GM12878 (cell line): Measurements from ENCODE around the gene STYXL1. TPM values are rescaled to one million over a fixed set of nuclear protein-coding genes. Genes with fewer than 3 reads are reported as not detected.

Experiments
- ATAC-seq: fragments of 200-7000 bp; cut with Tn5 transposase; 3 replicates; pipeline ENCODE4 v1.9.1; 2020; ENCODE audit warnings: mild to moderate bottlenecking, moderate library complexity
- BruUV-seq: library from RNA; stranded (reverse); fragments of 400-500 nt; replicated peaks from 2 replicates; lab custom pipeline; 2021; lab: Mats Ljungman, UMichigan
- CTCF ChIA-PET: fragments of 300-600 bp; sonication (Branson Sonifier 250); formaldehyde crosslinking; extraction: SDS; loops from one replicate; lab custom pipeline; 2021; ENCODE audit warnings: inconsistent platforms; lab: Yijun Ruan, JAX
- POLR2A ChIA-PET: fragments of 350-600 bp; formaldehyde crosslinking; extraction: SDS; loops from one replicate; lab custom pipeline; 2021; ENCODE audit warnings: inconsistent platforms; lab: Charles Lee
- RAD21 ChIA-PET: fragments of 300-600 bp; sonication (Branson Sonifier 250); formaldehyde crosslinking; loops from one replicate; lab custom pipeline; 2023; ENCODE audit warnings: antibody characterized with exemption; ENCODE audit not compliant: unreplicated experiment; lab: Charles Lee
- SMC1A ChIA-PET: fragments of 300-600 bp; sonication (Branson Sonifier 250); formaldehyde crosslinking; loops from one replicate; lab custom pipeline; 2023; ENCODE audit not compliant: unreplicated experiment, uncharacterized antibody; lab: Charles Lee
- DNase-seq: peaks from one replicate; pipeline ENCODE4 v3.0.0-alpha.2; 2011; ENCODE audit warnings: low read depth, low spot score
- FAIRE-seq: peaks from 3 replicates; lab custom pipeline; 2011; peaks lifted over from hg19 to GRCh38; lab: Jason Lieb, UNC
- H2AFZ ChIP-seq: 2 replicates; pipeline ENCODE4 v1.6.0; 2011; ENCODE audit warnings: low read depth, low read length, control low read depth; ENCODE audit not compliant: control insufficient read depth
- H3K27ac ChIP-seq: 2 replicates; pipeline ENCODE4 v1.5.1; 2011; ENCODE audit warnings: control low read depth; ENCODE audit not compliant: control insufficient read depth, insufficient read depth
- H3K27me3 ChIP-seq, 2 experiments: replicated peaks in 1 of 2; 2 replicates each; pipeline versions ENCODE4 v1.6.0 to v1.6.1; 2011; ENCODE audit warnings: low read length in 1 of 2; ENCODE audit not compliant: control insufficient read depth in 2 of 2, insufficient read depth in 2 of 2
- H3K36me3 ChIP-seq, 2 experiments: 2 replicates each; pipeline ENCODE4 v1.5.1; 2011; ENCODE audit warnings: low read length in 1 of 2; ENCODE audit not compliant: control insufficient read depth in 2 of 2, insufficient read depth in 2 of 2
- H3K4me1 ChIP-seq: 2 replicates; pipeline ENCODE4 v1.6.1; 2011; ENCODE audit warnings: mild to moderate bottlenecking, low read length, moderate library complexity, mixed read lengths; ENCODE audit not compliant: control insufficient read depth, insufficient read depth
- H3K4me2 ChIP-seq: 2 replicates; pipeline ENCODE4 v1.6.0; 2011; ENCODE audit warnings: control low read depth; ENCODE audit not compliant: control insufficient read depth, insufficient read depth
- H3K4me3 ChIP-seq: fragments of 200-600 bp; sonication (generic); 2 replicates; pipeline ENCODE4 v1.5.1; 2016
- H3K79me2 ChIP-seq: 2 replicates; pipeline ENCODE4 v1.6.0; 2011; ENCODE audit warnings: low read length; ENCODE audit not compliant: control insufficient read depth, insufficient read depth
- H3K9ac ChIP-seq: 2 replicates; pipeline ENCODE4 v1.8.0; 2011; ENCODE audit warnings: low read length, control low read depth, mixed read lengths; ENCODE audit not compliant: control insufficient read depth, insufficient read depth
- H3K9me3 ChIP-seq: replicated peaks from 3 replicates; pipeline ENCODE4 v1.5.1; 2011; ENCODE audit warnings: mild to moderate bottlenecking, low read length; ENCODE audit not compliant: control insufficient read depth, insufficient read depth
- H4K20me1 ChIP-seq: 2 replicates; pipeline ENCODE4 v1.6.0; 2011; ENCODE audit not compliant: control insufficient read depth, insufficient read depth
- ATF7 ChIP-seq: fragments of 450-650 bp; IDR thresholded peaks from 2 replicates; pipeline ENCODE4 v1.6.1; 2016; ENCODE audit warnings: low read depth, mild to moderate bottlenecking
- BRCA1 ChIP-seq: IDR thresholded peaks from 2 replicates; pipeline ENCODE4 v1.6.1; 2011; ENCODE audit warnings: low read depth, low read length, improper control_type of control experiment
- CHD2 ChIP-seq: IDR thresholded peaks from 2 replicates; pipeline ENCODE4 v1.6.1; 2011; ENCODE audit warnings: low read depth, low read length, improper control_type of control experiment, borderline replicate concordance
- CTCF ChIP-seq, 3 experiments: IDR thresholded peaks in 2 of 3; conservative IDR thresholded peaks in 1 of 3; 2 replicates each; pipeline ENCODE4 v1.5.1; 2011; ENCODE audit warnings: low read depth in 3 of 3, low read length in 3 of 3, mild to moderate bottlenecking in 3 of 3, control low read depth in 2 of 3, moderate library complexity in 2 of 3, inconsistent platforms in 1 of 3, mixed read lengths in 1 of 3; ENCODE audit not compliant: control insufficient read depth in 2 of 3, insufficient read depth in 1 of 3; ENCODE audit errors: extremely low read depth in 1 of 3
- E2F4 ChIP-seq: IDR thresholded peaks from 2 replicates; pipeline ENCODE4 v1.6.1; 2012; ENCODE audit warnings: low read depth, low read length, improper control_type of control experiment
- EED ChIP-seq: sonication (generic); IDR thresholded peaks from 2 replicates; pipeline ENCODE4 v1.6.1; 2016; ENCODE audit warnings: antibody characterized with exemption, low read depth
- ELK1 ChIP-seq: IDR thresholded peaks from 2 replicates; pipeline ENCODE4 v1.6.1; 2012; ENCODE audit warnings: low read depth, low read length, improper control_type of control experiment
- EP300 ChIP-seq, 2 experiments: fragments of 150-350 bp in 1 of 2; IDR thresholded peaks; 2 replicates each; pipeline ENCODE4 v1.6.1; 2011 to 2012; ENCODE audit warnings: low read depth in 2 of 2, low read length in 2 of 2, borderline replicate concordance in 1 of 2, improper control_type of control experiment in 1 of 2, inconsistent platforms in 1 of 2; ENCODE audit not compliant: control insufficient read depth in 1 of 2
- KAT2A ChIP-seq: conservative IDR thresholded peaks from 2 replicates; pipeline ENCODE4 v1.6.1; 2011; ENCODE audit warnings: low read depth, low read length; ENCODE audit not compliant: control insufficient read depth
- MTA3 ChIP-seq: IDR thresholded peaks from 2 replicates; pipeline ENCODE4 v1.6.1; 2012; ENCODE audit warnings: low read length, inconsistent platforms, borderline replicate concordance
- NFYA ChIP-seq: IDR thresholded peaks from 2 replicates; pipeline ENCODE4 v1.6.1; 2011; ENCODE audit warnings: low read depth, mild to moderate bottlenecking, low read length, improper control_type of control experiment, borderline replicate concordance
- NFYB ChIP-seq: IDR thresholded peaks from 2 replicates; pipeline ENCODE4 v1.6.1; 2011; ENCODE audit warnings: low read depth, mild to moderate bottlenecking, low read length, improper control_type of control experiment, moderate library complexity; ENCODE audit not compliant: insufficient read depth
- NR2F1 ChIP-seq: fragments of 450-650 bp; conservative IDR thresholded peaks from 2 replicates; pipeline ENCODE4 v1.6.1; 2017; ENCODE audit warnings: mild to moderate bottlenecking
- NRF1 ChIP-seq: conservative IDR thresholded peaks from 2 replicates; pipeline ENCODE4 v1.6.1; 2011; ENCODE audit warnings: mild to moderate bottlenecking, low read depth, low read length, improper control_type of control experiment
- SIX5 ChIP-seq: IDR thresholded peaks from 2 replicates; pipeline ENCODE4 v1.6.1; 2011; ENCODE audit warnings: mild to moderate bottlenecking, low read depth, low read length, moderate library complexity; ENCODE audit not compliant: severe bottlenecking
- SMC3 ChIP-seq: IDR thresholded peaks from 2 replicates; pipeline ENCODE4 v1.6.1; 2011; ENCODE audit warnings: low read length, improper control_type of control experiment, borderline replicate concordance
- TAF1 ChIP-seq: IDR thresholded peaks from 2 replicates; pipeline ENCODE4 v1.6.1; 2011; ENCODE audit warnings: mild to moderate bottlenecking, low read depth, low read length, borderline replicate concordance
- TCF3 ChIP-seq: IDR thresholded peaks from 2 replicates; pipeline ENCODE4 v1.6.1; 2012; ENCODE audit warnings: low read depth, mild to moderate bottlenecking, low read length, borderline replicate concordance; ENCODE audit not compliant: insufficient read depth
- YBX1 ChIP-seq: fragments of 450-650 bp; IDR thresholded peaks from 2 replicates; pipeline ENCODE4 v1.6.1; 2016; ENCODE audit warnings: antibody characterized with exemption
- WGBS: methylation state at CpG from one replicate; pipeline ENCODE4 v1.1.6; 2016; ENCODE audit warnings: low lambda C conversion rate; ENCODE audit not compliant: insufficient replicate concordance, insufficient coverage; ENCODE audit errors: missing lambda C conversion rate; 5-methylcytosine and 5-hydroxymethylcytosine counted together
- in situ Hi-C: fragments of 300-500 bp; cut with MboI; formaldehyde crosslinking; loops from 9 replicates; pipeline ENCODE4 v1.14.3; 2018; ENCODE audit warnings: mixed read lengths
- intact Hi-C: fragments of 100-400 bp; cut with micrococcal nuclease; formaldehyde crosslinking; loops from one replicate; pipeline ENCODE4 v1.14.2; 2022; ENCODE audit not compliant: unreplicated experiment
- polyA plus RNA-seq, 11 experiments: library from polyadenylated mRNA; depleted of rRNA in 4 of 11; unstranded in 6 of 11; stranded (reverse) in 5 of 11; fragments of >200 nt; fragmentation: Nextera tagmentation in 4 of 11; fragmentation: Illumina TruSeq in 1 of 11; extraction: Ambion mirVana in 4 of 11; extraction: Trizol in 1 of 11; gene quantifications; 1 replicate in 1 of 11; 2 replicates in 10 of 11; pipeline versions ENCODE4 v1.2.1 to v1.2.3, GENCODE V29; 2011 to 2016; ENCODE audit warnings: inconsistent platforms in 2 of 11, missing spikeins in 2 of 11, low read depth in 1 of 11
- total RNA-seq, 4 experiments: library from RNA; depleted of rRNA in 3 of 4; stranded (reverse); fragments of >200 nt in 3 of 4; fragmentation: Illumina TruSeq in 1 of 4; extraction: Trizol in 1 of 4; gene quantifications; 2 replicates each; pipeline versions ENCODE4 v1.2.1 to v1.2.3, GENCODE V29; 2013 to 2021
- TF ChIP-seq, protein P1 (sequence below): fragments of 450-650 bp; IDR thresholded peaks from 2 replicates; pipeline ENCODE4 v1.6.1; 2017; ENCODE audit warnings: low read depth, mild to moderate bottlenecking, moderate library complexity

Gene STYXL1
- total and polyA plus RNA-seq, 10 of the 15 experiments (the other 5 are each of a cell fraction or from before 2014, with no cell fraction given): 18.4 to 65.9 (median 40.7) TPM

GRCh38 chr7:75968012-75968411, 79.8 kb downstream of the STYXL1 start:
- ChIA-PET CTCF (no interaction called here), RAD21 (no interaction called here), POLR2A (no interaction called here)
- H3K4me1 ChIP-seq: no peaks in the 10 kb centered on the region
- intact Hi-C loops: no loop called here
- H3K4me3 ChIP-seq: no peak overlapping the region
- peaks cover 0 to 2% of the 10 kb centered on the region in 2 experiments; a peak in 3 of 4 replicates for H3K36me3 ChIP-seq
- no peak for FAIRE-seq
- H2AFZ ChIP-seq: no peak overlapping the region
- no peak overlapping the region for H3K9ac ChIP-seq
- no peak for TF ChIP-seq TAF1
- no peak for TF ChIP-seq NR2F1
- TF ChIP-seq ELK1: no peak
- TF ChIP-seq YBX1: no peak
- TF ChIP-seq MTA3: no peak
- no peak for TF ChIP-seq NRF1
- TF ChIP-seq KAT2A: no peak
- no peak for TF ChIP-seq CHD2
- no peak for TF ChIP-seq NFYA
- TF ChIP-seq EP300 (IDR thresholded peaks at IDR 0.05; ENCODE audit: borderline replicate concordance in 1 of 2, control insufficient read depth in 1 of 2, low read depth in 2 of 2, low read length in 2 of 2): no peak
- no peak for TF ChIP-seq SIX5
- no peak for TF ChIP-seq TCF3
- TF ChIP-seq SMC3: no peak
- TF ChIP-seq E2F4: no peak
- TF ChIP-seq BRCA1: no peak
- no peak for TF ChIP-seq EED
- no peak for TF ChIP-seq CTCF (IDR thresholded peaks at IDR 0.05 in 2 of 3, conservative IDR thresholded peaks at IDR 0.05 in 1 of 3; ENCODE audit: control insufficient read depth in 2 of 3, extremely low read depth in 1 of 3, insufficient read depth in 1 of 3, low read depth in 3 of 3, low read length in 3 of 3)
- no peak for TF ChIP-seq ATF7
- TF ChIP-seq, protein P1, sequence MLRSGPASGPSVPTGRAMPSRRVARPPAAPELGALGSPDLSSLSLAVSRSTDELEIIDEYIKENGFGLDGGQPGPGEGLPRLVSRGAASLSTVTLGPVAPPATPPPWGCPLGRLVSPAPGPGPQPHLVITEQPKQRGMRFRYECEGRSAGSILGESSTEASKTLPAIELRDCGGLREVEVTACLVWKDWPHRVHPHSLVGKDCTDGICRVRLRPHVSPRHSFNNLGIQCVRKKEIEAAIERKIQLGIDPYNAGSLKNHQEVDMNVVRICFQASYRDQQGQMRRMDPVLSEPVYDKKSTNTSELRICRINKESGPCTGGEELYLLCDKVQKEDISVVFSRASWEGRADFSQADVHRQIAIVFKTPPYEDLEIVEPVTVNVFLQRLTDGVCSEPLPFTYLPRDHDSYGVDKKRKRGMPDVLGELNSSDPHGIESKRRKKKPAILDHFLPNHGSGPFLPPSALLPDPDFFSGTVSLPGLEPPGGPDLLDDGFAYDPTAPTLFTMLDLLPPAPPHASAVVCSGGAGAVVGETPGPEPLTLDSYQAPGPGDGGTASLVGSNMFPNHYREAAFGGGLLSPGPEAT: no peak
- TF ChIP-seq NFYB: no peak
- TF ChIP-seq, all 136 proteins: peak for 0
- Histone ChIP-seq H3K4me2 (no peak overlapping the region), H3K79me2 (no peaks in the 10 kb centered on the region), H3K27me3 (no peaks in the 10 kb centered on the region), H4K20me1 (no peaks in the 10 kb centered on the region), H3K9me3 (no peaks in the 10 kb centered on the region), H3K27ac (no peak overlapping the region)
- 88% methylated on average over 10 of the region's 10 CpGs for WGBS
- BruUV-seq: no TSS peak
- no peak for DNase-seq
- ATAC-seq: no peak
- SMC1A ChIA-PET: no interaction called here
- in situ Hi-C loops: no loop called here
